CD4-positive, alpha-beta T cell treated with Interleukin-12 subunit alpha and Interleukin-12 subunit beta, for 1 hour (primary cell): Measurements from ENCODE around the gene PSEN1.

Experiments
- DNase-seq: peaks from one replicate; pipeline ENCODE4 v3.0.0-alpha.2; 2020

PSEN1 gene

GRCh38 chr14:73221945-73222344 is 85.6 kb downstream of the PSEN1 start:
- DNase-seq = no peak

- DNase-seq = no peak
Observed at GRCh38 chr14:73223049-73223448, 86.7 kb downstream of the PSEN1 start.

- DNase-seq = no peak
Observed at GRCh38 chr14:73225496-73225895, 89.2 kb downstream of the PSEN1 start.

GRCh38 chr14:73227812-73228781 is 91.8 kb downstream of the PSEN1 start:
- DNase-seq = no peak

GRCh38 chr14:73230051-73230450 is 93.7 kb downstream of the PSEN1 start:
- no peak for DNase-seq

- no peak for DNase-seq
Observed at GRCh38 chr14:73231981-73232851, 95.9 kb downstream of the PSEN1 start.

- no peak for DNase-seq
Observed at GRCh38 chr14:73232984-73233383, 96.7 kb downstream of the PSEN1 start.

- no peak for DNase-seq
Observed at GRCh38 chr14:73233564-73233963, 97.3 kb downstream of the PSEN1 start.

GRCh38 chr14:73234029-73234428 is 97.7 kb downstream of the PSEN1 start:
- DNase-seq = no peak

GRCh38 chr14:73234586-73235394 is 98.5 kb downstream of the PSEN1 start:
- DNase-seq = no peak

GRCh38 chr14:73235531-73236155 is 99.3 kb downstream of the PSEN1 start:
- DNase-seq = no peak

GRCh38 chr14:73236157-73236556 is 99.8 kb downstream of the PSEN1 start:
- no peak for DNase-seq

- DNase-seq = no peak
Observed at GRCh38 chr14:73236752-73237218, 100.5 kb downstream of the PSEN1 start.

- no peak for DNase-seq
Observed at GRCh38 chr14:73237219-73237785, 101.0 kb downstream of the PSEN1 start, which contains the start of gene PAPLN. Gene PAPLN, plus strand, starts transcription at chr14:73237506. Its CDS starts 2,273 bp downstream, at chr14:73239779.

- no peak for DNase-seq
Observed at GRCh38 chr14:73237786-73238423, 101.6 kb downstream of the PSEN1 start.

GRCh38 chr14:73238424-73238852 is 102.1 kb downstream of the PSEN1 start:
- DNase-seq = no peak

GRCh38 chr14:73238941-73239340 is 102.6 kb downstream of the PSEN1 start:
- DNase-seq = no peak

- no peak for DNase-seq
Observed at GRCh38 chr14:73239393-73240241, 103.3 kb downstream of the PSEN1 start.

- no peak for DNase-seq
Observed at GRCh38 chr14:73240816-73241480, 104.6 kb downstream of the PSEN1 start.
